DOHH2 (cell line): ENCODE data around the gene IL9.

Experiments
- H3F3A ChIP-seq: fragments of 200-600 bp; sonication (generic), shearing (Covaris generic); 2 replicates; pipeline ENCODE4 v1.6.0; 2016; ENCODE audit warnings: antibody characterized with exemption, mild to moderate bottlenecking; ENCODE audit not compliant: control insufficient read depth, insufficient read depth
- H3K27ac ChIP-seq: fragments of 200-600 bp; sonication (generic); 2 replicates; pipeline ENCODE4 v1.5.1; 2014; ENCODE audit warnings: low read depth, mild to moderate bottlenecking, low read length, moderate library complexity
- H3K27me3 ChIP-seq: fragments of 200-600 bp; sonication (generic); 2 replicates; pipeline ENCODE4 v1.6.1; 2014; ENCODE audit warnings: mild to moderate bottlenecking, low read length, mixed read lengths; ENCODE audit not compliant: control insufficient read depth
- H3K36me3 ChIP-seq: fragments of 200-600 bp; sonication (generic); 2 replicates; pipeline ENCODE4 v1.6.1; 2014; ENCODE audit warnings: mild to moderate bottlenecking, low read length, moderate library complexity, mixed read lengths; ENCODE audit not compliant: control insufficient read depth
- H3K4me1 ChIP-seq: fragments of 200-600 bp; sonication (generic); 2 replicates; pipeline ENCODE4 v1.6.1; 2014; ENCODE audit warnings: mild to moderate bottlenecking, low read length, mixed read lengths; ENCODE audit not compliant: control insufficient read depth
- H3K4me2 ChIP-seq: fragments of 200-600 bp; sonication (generic); 2 replicates; pipeline ENCODE4 v1.6.0; 2014; ENCODE audit warnings: mild to moderate bottlenecking, low read length, moderate library complexity
- H3K4me3 ChIP-seq: fragments of 200-600 bp; sonication (generic); 2 replicates; pipeline ENCODE4 v1.5.1; 2014; ENCODE audit warnings: mild to moderate bottlenecking, low read length, mixed read lengths
- H3K79me2 ChIP-seq: fragments of 200-600 bp; sonication (generic); 2 replicates; pipeline ENCODE4 v1.6.1; 2014; ENCODE audit warnings: mild to moderate bottlenecking, low read length, mixed read lengths; ENCODE audit not compliant: control insufficient read depth
- H3K9me2 ChIP-seq: fragments of 200-600 bp; sonication (generic); replicated peaks from 2 replicates; pipeline ENCODE4 v1.6.1; 2014; ENCODE audit warnings: mild to moderate bottlenecking, low read length, mixed read lengths; ENCODE audit not compliant: control insufficient read depth
- H3K9me3 ChIP-seq: fragments of 200-600 bp; sonication (generic); 2 replicates; pipeline ENCODE4 v1.6.1; 2014; ENCODE audit warnings: antibody characterized with exemption, low read length, mixed read lengths; ENCODE audit not compliant: control insufficient read depth, insufficient read depth
- H4K20me1 ChIP-seq: fragments of 200-600 bp; sonication (generic); 2 replicates; pipeline ENCODE4 v1.6.0; 2014; ENCODE audit warnings: low read depth, mild to moderate bottlenecking, antibody characterized with exemption, low read length, moderate library complexity; ENCODE audit not compliant: control insufficient read depth, insufficient read depth
- EZH2phosphoT487 ChIP-seq: fragments of 200-600 bp; sonication (generic); IDR thresholded peaks from 2 replicates; pipeline ENCODE4 v1.6.1; 2017; ENCODE audit warnings: borderline replicate concordance, mild to moderate bottlenecking, antibody characterized with exemption, low read length, moderate library complexity, mixed read lengths
- TF ChIP-seq, protein P1 (sequence below): fragments of 200-600 bp; sonication (generic); IDR thresholded peaks from one replicate; pipeline ENCODE4 v1.5.1; 2014; ENCODE audit warnings: antibody characterized with exemption, mild to moderate bottlenecking, low read depth, low read length; ENCODE audit not compliant: poor library complexity, severe bottlenecking

IL9 gene

GRCh38 chr5:135869935-135870334, 25.7 kb downstream of the IL9 start:
- no peaks in the 10 kb centered on the region for H3K4me1 ChIP-seq
- TF ChIP-seq, protein P1, sequence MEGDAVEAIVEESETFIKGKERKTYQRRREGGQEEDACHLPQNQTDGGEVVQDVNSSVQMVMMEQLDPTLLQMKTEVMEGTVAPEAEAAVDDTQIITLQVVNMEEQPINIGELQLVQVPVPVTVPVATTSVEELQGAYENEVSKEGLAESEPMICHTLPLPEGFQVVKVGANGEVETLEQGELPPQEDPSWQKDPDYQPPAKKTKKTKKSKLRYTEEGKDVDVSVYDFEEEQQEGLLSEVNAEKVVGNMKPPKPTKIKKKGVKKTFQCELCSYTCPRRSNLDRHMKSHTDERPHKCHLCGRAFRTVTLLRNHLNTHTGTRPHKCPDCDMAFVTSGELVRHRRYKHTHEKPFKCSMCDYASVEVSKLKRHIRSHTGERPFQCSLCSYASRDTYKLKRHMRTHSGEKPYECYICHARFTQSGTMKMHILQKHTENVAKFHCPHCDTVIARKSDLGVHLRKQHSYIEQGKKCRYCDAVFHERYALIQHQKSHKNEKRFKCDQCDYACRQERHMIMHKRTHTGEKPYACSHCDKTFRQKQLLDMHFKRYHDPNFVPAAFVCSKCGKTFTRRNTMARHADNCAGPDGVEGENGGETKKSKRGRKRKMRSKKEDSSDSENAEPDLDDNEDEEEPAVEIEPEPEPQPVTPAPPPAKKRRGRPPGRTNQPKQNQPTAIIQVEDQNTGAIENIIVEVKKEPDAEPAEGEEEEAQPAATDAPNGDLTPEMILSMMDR = no peak
- no peak for TF ChIP-seq EZH2phosphoT487
- H3K9me2 ChIP-seq = no peaks in the 10 kb centered on the region
- H3K27me3 ChIP-seq = peaks cover 7% of the 10 kb centered on the region; the same call in 1 of the 2 replicates
- H3K4me2 ChIP-seq = no peak overlapping the region
- H3K36me3 ChIP-seq = no peaks in the 10 kb centered on the region
- no peak overlapping the region for H3K4me3 ChIP-seq
- H4K20me1 ChIP-seq = no peaks in the 10 kb centered on the region
- no peaks in the 10 kb centered on the region for H3K79me2 ChIP-seq
- no peaks in the 10 kb centered on the region for H3F3A ChIP-seq
- no peaks in the 10 kb centered on the region for H3K9me3 ChIP-seq
- H3K27ac ChIP-seq = no peak overlapping the region

DNA sequence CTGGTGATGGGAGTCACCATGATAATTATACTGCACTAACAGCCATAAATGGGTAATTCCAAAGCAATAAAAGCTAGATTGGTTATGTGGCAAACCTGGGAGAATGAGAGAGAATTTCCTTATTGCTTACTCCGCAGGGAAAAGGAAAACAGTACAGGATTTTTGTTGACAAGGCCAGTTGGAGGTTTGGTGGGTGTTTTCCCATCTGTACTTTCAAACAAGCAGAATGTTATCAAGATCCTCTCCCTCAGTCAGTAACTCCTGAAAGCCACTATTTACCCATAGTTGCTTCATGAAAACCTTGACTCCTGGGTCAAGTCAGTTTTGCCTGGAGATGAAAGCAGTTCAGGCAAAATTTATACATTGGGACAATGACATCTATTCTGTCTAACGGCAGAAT, 26.4 kb downstream of the IL9 start:
- H3K4me1 ChIP-seq = no peaks in the 10 kb centered on the region
- H3K79me2 ChIP-seq = no peaks in the 10 kb centered on the region
- H3K9me2 ChIP-seq = no peaks in the 10 kb centered on the region
- no peaks in the 10 kb centered on the region for H3K9me3 ChIP-seq
- TF ChIP-seq, protein P1 = no peak
- H3K36me3 ChIP-seq = no peaks in the 10 kb centered on the region
- H3K27me3 ChIP-seq = peaks cover 7% of the 10 kb centered on the region; the same call in 1 of the 2 replicates
- no peak overlapping the region for H3K4me3 ChIP-seq
- H3K4me2 ChIP-seq = no peak overlapping the region
- no peak overlapping the region for H3K27ac ChIP-seq
- no peaks in the 10 kb centered on the region for H3F3A ChIP-seq
- no peaks in the 10 kb centered on the region for H4K20me1 ChIP-seq

- no peaks in the 10 kb centered on the region for H4K20me1 ChIP-seq
- H3K79me2 ChIP-seq = no peaks in the 10 kb centered on the region
- no peaks in the 10 kb centered on the region for H3K4me1 ChIP-seq
- H3K4me3 ChIP-seq = no peak overlapping the region
- no peaks in the 10 kb centered on the region for H3K9me2 ChIP-seq
- no peaks in the 10 kb centered on the region for H3K9me3 ChIP-seq
- H3K4me2 ChIP-seq = no peak overlapping the region
- peaks cover 7% of the 10 kb centered on the region; the same call in 1 of the 2 replicates for H3K27me3 ChIP-seq
- H3K27ac ChIP-seq = no peak overlapping the region
- H3K36me3 ChIP-seq = no peaks in the 10 kb centered on the region
- TF ChIP-seq EZH2phosphoT487 = no peak
- TF ChIP-seq, protein P1 = no peak
- H3F3A ChIP-seq = no peaks in the 10 kb centered on the region
Measured at GRCh38 chr5:135868681-135869080, 27.0 kb downstream of the IL9 start.

DNA sequence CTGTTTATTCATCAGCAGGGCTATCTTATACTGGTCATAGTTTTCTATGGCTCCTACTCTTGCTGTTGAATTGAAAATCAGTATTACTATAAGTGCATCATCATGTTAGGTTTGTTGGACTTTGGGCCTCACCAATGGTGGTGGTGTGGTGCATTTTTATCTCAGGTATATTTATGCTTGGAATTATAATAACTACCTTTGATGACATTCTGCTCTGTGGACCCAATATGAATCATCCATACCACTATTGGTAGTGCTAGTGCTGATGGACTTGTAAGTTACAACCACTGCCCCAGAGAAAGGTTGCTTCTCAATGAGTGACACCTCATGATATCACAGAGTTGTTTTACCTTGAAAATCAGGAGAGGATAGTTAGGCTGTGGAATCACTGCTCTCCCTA, 28.0 kb downstream of the IL9 start:
- Histone ChIP-seq H3K4me1 (no peaks in the 10 kb centered on the region), H3K9me2 (no peaks in the 10 kb centered on the region), H3F3A (no peaks in the 10 kb centered on the region), H3K36me3 (no peaks in the 10 kb centered on the region), H3K4me2 (no peak overlapping the region), H3K9me3 (no peaks in the 10 kb centered on the region), H3K79me2 (no peaks in the 10 kb centered on the region), H4K20me1 (no peaks in the 10 kb centered on the region), H3K27me3 (peaks cover 7% of the 10 kb centered on the region; the same call in 1 of the 2 replicates), H3K4me3 (no peak overlapping the region), H3K27ac (no peak overlapping the region)
- TF ChIP-seq, protein P1 = no peak
